Stimulated activated CD8-positive, alpha-beta memory T cell treated with anti-CD3 and anti-CD28 coated beads, Interleukin-7, amount 100 ng/mL, for 1 hour (primary cell): Measurements from ENCODE around the gene MOSPD2.

Experiments used
- DNase-seq, 2 donors: peaks; one replicate each; pipeline ENCODE4 v3.0.0-alpha.2; 2020; ENCODE audit warnings: low read depth in 2 of 2

The MOSPD2 gene

GRCh38 chrX:14915596-14915995, 42.4 kb downstream of the MOSPD2 start:
- no peak for DNase-seq

GRCh38 chrX:14916017-14916674, 42.9 kb downstream of the MOSPD2 start:
- no peak for DNase-seq

GRCh38 chrX:14919407-14919806, 46.2 kb downstream of the MOSPD2 start:
- DNase-seq, result no peak

- no peak for DNase-seq
Measured at GRCh38 chrX:14920196-14920595, 47.0 kb downstream of the MOSPD2 start.

- no peak for DNase-seq
Measured at GRCh38 chrX:14922437-14922836, 49.2 kb downstream of the MOSPD2 start.

GRCh38 chrX:14923761-14924160, 50.5 kb downstream of the MOSPD2 start:
- DNase-seq, result no peak

- DNase-seq, result no peak
Measured at GRCh38 chrX:14926471-14926870, 53.2 kb downstream of the MOSPD2 start.

- no peak for DNase-seq
Measured at GRCh38 chrX:14927401-14927800, 54.2 kb downstream of the MOSPD2 start.

- DNase-seq, result no peak
Measured at GRCh38 chrX:14930663-14931062, 57.4 kb downstream of the MOSPD2 start.

GRCh38 chrX:14932136-14932535, 58.9 kb downstream of the MOSPD2 start:
- no peak for DNase-seq

GRCh38 chrX:14934423-14934822, 61.2 kb downstream of the MOSPD2 start:
- DNase-seq, result no peak

- no peak for DNase-seq
Measured at GRCh38 chrX:14936561-14936960, 63.3 kb downstream of the MOSPD2 start.

- no peak for DNase-seq
Measured at GRCh38 chrX:14939644-14940043, 66.4 kb downstream of the MOSPD2 start.

- no peak for DNase-seq
Measured at GRCh38 chrX:14941301-14941700, 68.1 kb downstream of the MOSPD2 start.

- DNase-seq, result no peak
Measured at GRCh38 chrX:14942341-14942740, 69.1 kb downstream of the MOSPD2 start.

GRCh38 chrX:14943962-14944361, 70.7 kb downstream of the MOSPD2 start:
- no peak for DNase-seq

- DNase-seq, result no peak
Measured at GRCh38 chrX:14946606-14947155, 73.5 kb downstream of the MOSPD2 start.

GRCh38 chrX:14948691-14949090, 75.5 kb downstream of the MOSPD2 start:
- DNase-seq, result no peak

GRCh38 chrX:14956813-14957582, 83.8 kb downstream of the MOSPD2 start:
- no peak for DNase-seq

- no peak for DNase-seq
Measured at GRCh38 chrX:14963447-14964236, 90.4 kb downstream of the MOSPD2 start.

- DNase-seq, result no peak
Measured at GRCh38 chrX:14964500-14964899, 91.3 kb downstream of the MOSPD2 start.
